GM23338 (cell line): ENCODE results near the gene OMP. TPM values are rescaled to one million over a fixed set of nuclear protein-coding genes. Genes with fewer than 3 reads are reported as not detected.

Experiments used
- ATAC-seq: fragments of 200-7000 bp; cut with Tn5 transposase; 3 replicates; pipeline ENCODE4 v1.9.1; 2020
- DNase-seq: peaks from one replicate; pipeline ENCODE4 v3.0.0-alpha.2; 2015; ENCODE audit warnings: low spot score
- H2AFZ ChIP-seq: fragments of 200-600 bp; sonication (generic); 2 replicates; pipeline ENCODE4 v1.8.0; 2016; ENCODE audit warnings: antibody characterized with exemption, mild to moderate bottlenecking, moderate library complexity
- H3F3A ChIP-seq: fragments of 200-600 bp; sonication (generic); replicated peaks from 2 replicates; pipeline ENCODE4 v1.8.0; 2017; ENCODE audit warnings: antibody characterized with exemption, mixed run types, low read depth
- H3K27ac ChIP-seq: fragments of 200-600 bp; sonication (generic); 2 replicates; pipeline ENCODE4 v1.6.1; 2016; ENCODE audit warnings: low read depth
- H3K27me3 ChIP-seq: fragments of 200-600 bp; sonication (generic); 2 replicates; pipeline ENCODE4 v1.8.0; 2016; ENCODE audit warnings: mild to moderate bottlenecking, mixed run types, moderate library complexity; ENCODE audit not compliant: insufficient read depth
- H3K36me3 ChIP-seq: fragments of 200-600 bp; sonication (generic); 2 replicates; pipeline ENCODE4 v1.8.0; 2016; ENCODE audit warnings: mild to moderate bottlenecking; ENCODE audit not compliant: insufficient read depth
- H3K4me1 ChIP-seq: fragments of 200-600 bp; sonication (generic); 2 replicates; pipeline ENCODE4 v1.8.0; 2016; ENCODE audit warnings: mild to moderate bottlenecking, moderate library complexity; ENCODE audit not compliant: insufficient read depth
- H3K4me2 ChIP-seq: fragments of 200-600 bp; sonication (generic); 2 replicates; pipeline ENCODE4 v1.7.1; 2017; ENCODE audit warnings: mixed run types
- H3K4me3 ChIP-seq: fragments of 200-600 bp; sonication (generic); 2 replicates; pipeline ENCODE4 v1.6.1; 2016; ENCODE audit warnings: mixed run types
- H3K79me2 ChIP-seq: fragments of 200-600 bp; sonication (generic); replicated peaks from 2 replicates; pipeline ENCODE4 v1.8.0; 2017; ENCODE audit warnings: mild to moderate bottlenecking; ENCODE audit not compliant: insufficient read depth
- H3K9me2 ChIP-seq: fragments of 200-600 bp; sonication (generic); 2 replicates; pipeline ENCODE4 v1.8.0; 2017; ENCODE audit not compliant: insufficient read depth
- H4K20me1 ChIP-seq: fragments of 200-600 bp; sonication (generic); replicated peaks from 2 replicates; pipeline ENCODE4 v1.8.0; 2017; ENCODE audit warnings: mild to moderate bottlenecking; ENCODE audit not compliant: insufficient read depth
- H3K27ac Mint-ChIP-seq: 2 replicates; pipeline ENCODE4 v1.8.0; 2020; ENCODE audit warnings: inconsistent platforms, mild to moderate bottlenecking, moderate library complexity, mixed read lengths
- H3K27me3 Mint-ChIP-seq: 3 replicates; pipeline ENCODE4 v1.8.0; 2022; ENCODE audit warnings: low read depth, mild to moderate bottlenecking, moderate library complexity, mixed read lengths, inconsistent platforms; ENCODE audit not compliant: insufficient read depth, poor library complexity
- H3K36me3 Mint-ChIP-seq: 3 replicates; pipeline ENCODE4 v1.8.0; 2021; ENCODE audit warnings: low read depth, mild to moderate bottlenecking, inconsistent platforms, moderate library complexity, mixed read lengths
- H3K4me1 Mint-ChIP-seq: 3 replicates; pipeline ENCODE4 v1.8.0; 2020; ENCODE audit warnings: mild to moderate bottlenecking, inconsistent platforms, mixed read lengths
- H3K4me3 Mint-ChIP-seq: 3 replicates; pipeline ENCODE4 v1.8.0; 2021; ENCODE audit warnings: moderate library complexity, mild to moderate bottlenecking, inconsistent platforms, mixed read lengths
- H3K9me3 Mint-ChIP-seq: 3 replicates; pipeline ENCODE4 v1.8.0; 2020; ENCODE audit warnings: moderate library complexity, mild to moderate bottlenecking, inconsistent platforms, mixed read lengths
- EZH2phosphoT487 ChIP-seq: fragments of 200-600 bp; sonication (generic); IDR thresholded peaks from one replicate; pipeline ENCODE4 v1.8.1; 2018; ENCODE audit warnings: antibody characterized with exemption; ENCODE audit not compliant: unreplicated experiment
- JUNB ChIP-seq: IDR thresholded peaks from one replicate; pipeline ENCODE4 v1.6.1; 2016; ENCODE audit warnings: antibody characterized with exemption; ENCODE audit not compliant: unreplicated experiment
- NANOG ChIP-seq: IDR thresholded peaks from 2 replicates; pipeline ENCODE4 v1.6.1; 2016; ENCODE audit warnings: antibody characterized with exemption, borderline replicate concordance
- POLR2AphosphoS5 ChIP-seq: IDR thresholded peaks from 2 replicates; pipeline ENCODE4 v1.6.1; 2016; ENCODE audit warnings: antibody characterized with exemption, low read depth
- STAT1 ChIP-seq: IDR thresholded peaks from one replicate; pipeline ENCODE4 v1.6.1; 2016; ENCODE audit warnings: antibody characterized with exemption; ENCODE audit not compliant: unreplicated experiment
- ZNF331 ChIP-seq: fragments of 250-450 bp; sonication (Bioruptor Pico); IDR thresholded peaks from 2 replicates; pipeline ENCODE4 v1.5.0; 2020; ENCODE audit warnings: low read depth, mild to moderate bottlenecking, moderate library complexity
- polyA plus RNA-seq: library from polyadenylated mRNA; unstranded; fragments of >200 nt; fragmentation: Nextera tagmentation; extraction: Ambion mirVana; gene quantifications from 2 replicates; pipeline ENCODE4 v1.2.1, GENCODE V29; 2016
- total RNA-seq: library from RNA; depleted of rRNA; stranded (reverse); fragments of >200 nt; shearing (Covaris generic); gene quantifications from 2 replicates; pipeline ENCODE4 v1.2.3, GENCODE V29; 2014
- TF ChIP-seq, protein P1 (sequence below): fragments of 250-450 bp; sonication (Bioruptor Pico); IDR thresholded peaks from 2 replicates; pipeline ENCODE4 v1.5.0; 2020; ENCODE audit warnings: mild to moderate bottlenecking, moderate library complexity
- TF ChIP-seq, protein P2 (sequence below): IDR thresholded peaks from one replicate; pipeline ENCODE4 v1.6.1; 2018; ENCODE audit warnings: antibody characterized with exemption; ENCODE audit not compliant: unreplicated experiment
- TF ChIP-seq, protein P3 (sequence below), 2 experiments: fragments of 200-600 bp in 1 of 2; sonication (generic) in 1 of 2; conservative IDR thresholded peaks; 2 replicates each; pipeline versions ENCODE4 v1.5.1 to v1.6.1; 2016 to 2017; ENCODE audit warnings: antibody characterized with exemption in 2 of 2, low read depth in 2 of 2, mild to moderate bottlenecking in 2 of 2, moderate library complexity in 1 of 2

The OMP gene
- total and polyA plus RNA-seq, 2 experiments from 2014 or later = 1.0 TPM; not detected in 1

DNA sequence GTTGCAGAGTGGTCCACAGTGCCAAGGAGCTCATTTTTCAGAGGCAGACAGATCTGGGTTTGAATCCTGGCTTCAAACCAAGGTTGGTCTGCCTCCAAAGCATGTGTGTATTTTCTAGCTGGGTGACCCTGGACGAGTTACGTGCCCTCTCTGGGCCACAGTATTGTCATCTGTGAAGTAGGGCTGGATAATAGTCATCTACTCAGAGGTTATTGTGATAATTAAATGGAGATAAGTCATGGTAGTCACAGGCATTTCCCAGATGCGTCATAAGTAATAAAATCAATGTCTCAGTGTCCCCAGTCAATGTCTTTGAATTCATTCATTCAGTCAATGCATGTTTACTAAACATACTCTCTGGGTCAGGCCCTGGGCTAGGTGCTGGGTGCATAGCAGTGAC lies 8.6 kb downstream of the OMP start:
- Histone ChIP-seq H4K20me1 (no peaks in the 10 kb centered on the region), H3K27me3 (no peaks in the 10 kb centered on the region), H3K4me1 (no peaks in the 10 kb centered on the region), H2AFZ (no peak overlapping the region), H3K27ac (no peak overlapping the region), H3K4me3 (no peak overlapping the region), H3K79me2 (no peaks in the 10 kb centered on the region), H3F3A (no peaks in the 10 kb centered on the region), H3K9me2 (no peaks in the 10 kb centered on the region), H3K36me3 (no peaks in the 10 kb centered on the region), H3K4me2 (no peak overlapping the region)
- peaks cover 16% of the 10 kb centered on the region for H3K27me3 Mint-ChIP-seq
- no peak for DNase-seq
- peaks cover 8% of the 10 kb centered on the region for H3K4me1 Mint-ChIP-seq
- TF ChIP-seq, protein P1, sequence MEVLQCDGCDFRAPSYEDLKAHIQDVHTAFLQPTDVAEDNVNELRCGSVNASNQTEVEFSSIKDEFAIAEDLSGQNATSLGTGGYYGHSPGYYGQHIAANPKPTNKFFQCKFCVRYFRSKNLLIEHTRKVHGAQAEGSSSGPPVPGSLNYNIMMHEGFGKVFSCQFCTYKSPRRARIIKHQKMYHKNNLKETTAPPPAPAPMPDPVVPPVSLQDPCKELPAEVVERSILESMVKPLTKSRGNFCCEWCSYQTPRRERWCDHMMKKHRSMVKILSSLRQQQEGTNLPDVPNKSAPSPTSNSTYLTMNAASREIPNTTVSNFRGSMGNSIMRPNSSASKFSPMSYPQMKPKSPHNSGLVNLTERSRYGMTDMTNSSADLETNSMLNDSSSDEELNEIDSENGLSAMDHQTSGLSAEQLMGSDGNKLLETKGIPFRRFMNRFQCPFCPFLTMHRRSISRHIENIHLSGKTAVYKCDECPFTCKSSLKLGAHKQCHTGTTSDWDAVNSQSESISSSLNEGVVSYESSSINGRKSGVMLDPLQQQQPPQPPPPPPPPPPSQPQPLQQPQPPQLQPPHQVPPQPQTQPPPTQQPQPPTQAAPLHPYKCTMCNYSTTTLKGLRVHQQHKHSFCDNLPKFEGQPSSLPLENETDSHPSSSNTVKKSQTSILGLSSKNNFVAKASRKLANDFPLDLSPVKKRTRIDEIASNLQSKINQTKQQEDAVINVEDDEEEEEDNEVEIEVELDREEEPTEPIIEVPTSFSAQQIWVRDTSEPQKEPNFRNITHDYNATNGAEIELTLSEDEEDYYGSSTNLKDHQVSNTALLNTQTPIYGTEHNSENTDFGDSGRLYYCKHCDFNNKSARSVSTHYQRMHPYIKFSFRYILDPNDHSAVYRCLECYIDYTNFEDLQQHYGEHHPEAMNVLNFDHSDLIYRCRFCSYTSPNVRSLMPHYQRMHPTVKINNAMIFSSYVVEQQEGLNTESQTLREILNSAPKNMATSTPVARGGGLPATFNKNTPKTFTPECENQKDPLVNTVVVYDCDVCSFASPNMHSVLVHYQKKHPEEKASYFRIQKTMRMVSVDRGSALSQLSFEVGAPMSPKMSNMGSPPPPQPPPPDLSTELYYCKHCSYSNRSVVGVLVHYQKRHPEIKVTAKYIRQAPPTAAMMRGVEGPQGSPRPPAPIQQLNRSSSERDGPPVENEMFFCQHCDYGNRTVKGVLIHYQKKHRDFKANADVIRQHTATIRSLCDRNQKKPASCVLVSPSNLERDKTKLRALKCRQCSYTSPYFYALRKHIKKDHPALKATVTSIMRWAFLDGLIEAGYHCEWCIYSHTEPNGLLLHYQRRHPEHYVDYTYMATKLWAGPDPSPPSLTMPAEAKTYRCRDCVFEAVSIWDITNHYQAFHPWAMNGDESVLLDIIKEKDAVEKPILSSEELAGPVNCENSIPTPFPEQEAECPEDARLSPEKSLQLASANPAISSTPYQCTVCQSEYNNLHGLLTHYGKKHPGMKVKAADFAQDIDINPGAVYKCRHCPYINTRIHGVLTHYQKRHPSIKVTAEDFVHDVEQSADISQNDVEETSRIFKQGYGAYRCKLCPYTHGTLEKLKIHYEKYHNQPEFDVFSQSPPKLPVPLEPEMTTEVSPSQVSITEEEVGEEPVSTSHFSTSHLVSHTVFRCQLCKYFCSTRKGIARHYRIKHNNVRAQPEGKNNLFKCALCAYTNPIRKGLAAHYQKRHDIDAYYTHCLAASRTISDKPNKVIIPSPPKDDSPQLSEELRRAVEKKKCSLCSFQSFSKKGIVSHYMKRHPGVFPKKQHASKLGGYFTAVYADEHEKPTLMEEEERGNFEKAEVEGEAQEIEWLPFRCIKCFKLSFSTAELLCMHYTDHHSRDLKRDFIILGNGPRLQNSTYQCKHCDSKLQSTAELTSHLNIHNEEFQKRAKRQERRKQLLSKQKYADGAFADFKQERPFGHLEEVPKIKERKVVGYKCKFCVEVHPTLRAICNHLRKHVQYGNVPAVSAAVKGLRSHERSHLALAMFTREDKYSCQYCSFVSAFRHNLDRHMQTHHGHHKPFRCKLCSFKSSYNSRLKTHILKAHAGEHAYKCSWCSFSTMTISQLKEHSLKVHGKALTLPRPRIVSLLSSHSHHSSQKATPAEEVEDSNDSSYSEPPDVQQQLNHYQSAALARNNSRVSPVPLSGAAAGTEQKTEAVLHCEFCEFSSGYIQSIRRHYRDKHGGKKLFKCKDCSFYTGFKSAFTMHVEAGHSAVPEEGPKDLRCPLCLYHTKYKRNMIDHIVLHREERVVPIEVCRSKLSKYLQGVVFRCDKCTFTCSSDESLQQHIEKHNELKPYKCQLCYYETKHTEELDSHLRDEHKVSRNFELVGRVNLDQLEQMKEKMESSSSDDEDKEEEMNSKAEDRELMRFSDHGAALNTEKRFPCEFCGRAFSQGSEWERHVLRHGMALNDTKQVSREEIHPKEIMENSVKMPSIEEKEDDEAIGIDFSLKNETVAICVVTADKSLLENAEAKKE (CRISPR knock-in tag) = no peak
- TF ChIP-seq NANOG (no peak), ZNF331 (CRISPR knock-in tag) (no peak), STAT1 (no peak), JUNB (no peak), EZH2phosphoT487 (no peak), POLR2AphosphoS5 (no peak)
- TF ChIP-seq, protein P2, sequence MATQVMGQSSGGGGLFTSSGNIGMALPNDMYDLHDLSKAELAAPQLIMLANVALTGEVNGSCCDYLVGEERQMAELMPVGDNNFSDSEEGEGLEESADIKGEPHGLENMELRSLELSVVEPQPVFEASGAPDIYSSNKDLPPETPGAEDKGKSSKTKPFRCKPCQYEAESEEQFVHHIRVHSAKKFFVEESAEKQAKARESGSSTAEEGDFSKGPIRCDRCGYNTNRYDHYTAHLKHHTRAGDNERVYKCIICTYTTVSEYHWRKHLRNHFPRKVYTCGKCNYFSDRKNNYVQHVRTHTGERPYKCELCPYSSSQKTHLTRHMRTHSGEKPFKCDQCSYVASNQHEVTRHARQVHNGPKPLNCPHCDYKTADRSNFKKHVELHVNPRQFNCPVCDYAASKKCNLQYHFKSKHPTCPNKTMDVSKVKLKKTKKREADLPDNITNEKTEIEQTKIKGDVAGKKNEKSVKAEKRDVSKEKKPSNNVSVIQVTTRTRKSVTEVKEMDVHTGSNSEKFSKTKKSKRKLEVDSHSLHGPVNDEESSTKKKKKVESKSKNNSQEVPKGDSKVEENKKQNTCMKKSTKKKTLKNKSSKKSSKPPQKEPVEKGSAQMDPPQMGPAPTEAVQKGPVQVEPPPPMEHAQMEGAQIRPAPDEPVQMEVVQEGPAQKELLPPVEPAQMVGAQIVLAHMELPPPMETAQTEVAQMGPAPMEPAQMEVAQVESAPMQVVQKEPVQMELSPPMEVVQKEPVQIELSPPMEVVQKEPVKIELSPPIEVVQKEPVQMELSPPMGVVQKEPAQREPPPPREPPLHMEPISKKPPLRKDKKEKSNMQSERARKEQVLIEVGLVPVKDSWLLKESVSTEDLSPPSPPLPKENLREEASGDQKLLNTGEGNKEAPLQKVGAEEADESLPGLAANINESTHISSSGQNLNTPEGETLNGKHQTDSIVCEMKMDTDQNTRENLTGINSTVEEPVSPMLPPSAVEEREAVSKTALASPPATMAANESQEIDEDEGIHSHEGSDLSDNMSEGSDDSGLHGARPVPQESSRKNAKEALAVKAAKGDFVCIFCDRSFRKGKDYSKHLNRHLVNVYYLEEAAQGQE = no peak
- TF ChIP-seq, protein P3, sequence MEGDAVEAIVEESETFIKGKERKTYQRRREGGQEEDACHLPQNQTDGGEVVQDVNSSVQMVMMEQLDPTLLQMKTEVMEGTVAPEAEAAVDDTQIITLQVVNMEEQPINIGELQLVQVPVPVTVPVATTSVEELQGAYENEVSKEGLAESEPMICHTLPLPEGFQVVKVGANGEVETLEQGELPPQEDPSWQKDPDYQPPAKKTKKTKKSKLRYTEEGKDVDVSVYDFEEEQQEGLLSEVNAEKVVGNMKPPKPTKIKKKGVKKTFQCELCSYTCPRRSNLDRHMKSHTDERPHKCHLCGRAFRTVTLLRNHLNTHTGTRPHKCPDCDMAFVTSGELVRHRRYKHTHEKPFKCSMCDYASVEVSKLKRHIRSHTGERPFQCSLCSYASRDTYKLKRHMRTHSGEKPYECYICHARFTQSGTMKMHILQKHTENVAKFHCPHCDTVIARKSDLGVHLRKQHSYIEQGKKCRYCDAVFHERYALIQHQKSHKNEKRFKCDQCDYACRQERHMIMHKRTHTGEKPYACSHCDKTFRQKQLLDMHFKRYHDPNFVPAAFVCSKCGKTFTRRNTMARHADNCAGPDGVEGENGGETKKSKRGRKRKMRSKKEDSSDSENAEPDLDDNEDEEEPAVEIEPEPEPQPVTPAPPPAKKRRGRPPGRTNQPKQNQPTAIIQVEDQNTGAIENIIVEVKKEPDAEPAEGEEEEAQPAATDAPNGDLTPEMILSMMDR (conservative IDR thresholded peaks at IDR 0.05; ENCODE audit: low read depth in 2 of 2) = no peak
- H3K36me3 Mint-ChIP-seq = no peaks in the 10 kb centered on the region; the same call in 2 of the 3 replicates
- no peak overlapping the region for H3K27ac Mint-ChIP-seq
- no peak for ATAC-seq
- H3K4me3 Mint-ChIP-seq = no peak overlapping the region
- H3K9me3 Mint-ChIP-seq = no peaks in the 10 kb centered on the region
